GM12878 (cell line): ENCODE measurements around the gene DBN1. TPM values are rescaled to one million over a fixed set of nuclear protein-coding genes. Genes with fewer than 3 reads are reported as not detected.

ENCODE experiments used
- ASH2L ChIP-seq: fragments of 300-600, 200-600 bp; sonication (generic); IDR thresholded peaks from 2 replicates; pipeline ENCODE4 v1.6.1; 2017; ENCODE audit warnings: low read depth, mild to moderate bottlenecking, borderline replicate concordance
- ELK1 ChIP-seq: IDR thresholded peaks from 2 replicates; pipeline ENCODE4 v1.6.1; 2012; ENCODE audit warnings: low read depth, low read length, improper control_type of control experiment
- ESRRA ChIP-seq: IDR thresholded peaks from 2 replicates; pipeline ENCODE4 v1.6.1; 2012; ENCODE audit warnings: mild to moderate bottlenecking, low read length, improper control_type of control experiment
- GABPA ChIP-seq: IDR thresholded peaks from 2 replicates; pipeline ENCODE4 v1.6.1; 2014; ENCODE audit warnings: antibody characterized with exemption, low read depth, mild to moderate bottlenecking, inconsistent platforms
- HDGF ChIP-seq: fragments of 450-650 bp; IDR thresholded peaks from 2 replicates; pipeline ENCODE4 v1.6.1; 2016; ENCODE audit warnings: antibody characterized with exemption
- IKZF2 ChIP-seq, 2 experiments: fragments of 450-650 bp; IDR thresholded peaks; 2 replicates each; pipeline ENCODE4 v1.6.1; 2017; ENCODE audit warnings: mild to moderate bottlenecking in 2 of 2, moderate library complexity in 2 of 2
- KLF5 ChIP-seq: fragments of 450-650 bp; IDR thresholded peaks from 2 replicates; pipeline ENCODE4 v1.6.1; 2014; ENCODE audit warnings: mild to moderate bottlenecking; ENCODE audit not compliant: partially characterized antibody
- NBN ChIP-seq: fragments of 450-650 bp; IDR thresholded peaks from 2 replicates; pipeline ENCODE4 v1.6.1; 2016
- POLR2AphosphoS5 ChIP-seq: IDR thresholded peaks from 2 replicates; pipeline ENCODE4 v1.6.1; 2011; ENCODE audit warnings: mild to moderate bottlenecking, low read length, inconsistent platforms
- POU2F2 ChIP-seq: IDR thresholded peaks from 3 replicates; pipeline ENCODE4 v1.6.1; 2011; ENCODE audit warnings: low read depth, mild to moderate bottlenecking, low read length, borderline replicate concordance
- RUNX3 ChIP-seq: IDR thresholded peaks from 2 replicates; pipeline ENCODE4 v1.6.1; 2012; ENCODE audit warnings: low read length, inconsistent platforms
- SIN3A ChIP-seq: IDR thresholded peaks from 2 replicates; pipeline ENCODE4 v1.6.1; 2012; ENCODE audit warnings: low read depth, low read length, improper control_type of control experiment
- SREBF2 ChIP-seq: IDR thresholded peaks from 2 replicates; pipeline ENCODE4 v1.6.1; 2012; ENCODE audit warnings: mild to moderate bottlenecking, low read length
- SRF ChIP-seq, 2 experiments: IDR thresholded peaks; 2 replicates each; pipeline ENCODE4 v1.6.1; 2011; ENCODE audit warnings: low read depth in 2 of 2, low read length in 2 of 2, mild to moderate bottlenecking in 1 of 2, moderate library complexity in 1 of 2
- SUPT20H ChIP-seq: IDR thresholded peaks from 2 replicates; pipeline ENCODE4 v1.6.1; 2011; ENCODE audit warnings: low read depth, mild to moderate bottlenecking, low read length, moderate library complexity, borderline replicate concordance; ENCODE audit not compliant: control insufficient read depth
- ZBTB40 ChIP-seq: fragments of 450-650 bp; IDR thresholded peaks from 2 replicates; pipeline ENCODE4 v1.6.1; 2016; ENCODE audit warnings: mild to moderate bottlenecking, moderate library complexity, borderline replicate concordance
- ZNF217 ChIP-seq: fragments of 450-650 bp; IDR thresholded peaks from 2 replicates; pipeline ENCODE4 v1.6.1; 2017; ENCODE audit warnings: antibody characterized with exemption, mild to moderate bottlenecking
- ZNF687 ChIP-seq: fragments of 450-650 bp; IDR thresholded peaks from 2 replicates; pipeline ENCODE4 v1.6.1; 2017; ENCODE audit warnings: mild to moderate bottlenecking, moderate library complexity
- ZSCAN29 ChIP-seq: fragments of 450-650 bp; IDR thresholded peaks from 2 replicates; pipeline ENCODE4 v1.6.1; 2017; ENCODE audit warnings: mild to moderate bottlenecking, moderate library complexity
- polyA plus RNA-seq, 11 experiments: library from polyadenylated mRNA; depleted of rRNA in 4 of 11; unstranded in 6 of 11; stranded (reverse) in 5 of 11; fragments of >200 nt; fragmentation: Nextera tagmentation in 4 of 11; fragmentation: Illumina TruSeq in 1 of 11; extraction: Ambion mirVana in 4 of 11; extraction: Trizol in 1 of 11; gene quantifications; 1 replicate in 1 of 11; 2 replicates in 10 of 11; pipeline versions ENCODE4 v1.2.1 to v1.2.3, GENCODE V29; 2011 to 2016; ENCODE audit warnings: inconsistent platforms in 2 of 11, missing spikeins in 2 of 11, low read depth in 1 of 11
- total RNA-seq, 4 experiments: library from RNA; depleted of rRNA in 3 of 4; stranded (reverse); fragments of >200 nt in 3 of 4; fragmentation: Illumina TruSeq in 1 of 4; extraction: Trizol in 1 of 4; gene quantifications; 2 replicates each; pipeline versions ENCODE4 v1.2.1 to v1.2.3, GENCODE V29; 2013 to 2021

Gene DBN1
- total and polyA plus RNA-seq, 10 of the 15 experiments (the other 5 are each of a cell fraction or from before 2014, with no cell fraction given) = 0.18 to 81.0 (median 27.9) TPM

- TF ChIP-seq ZNF217 = peak; percentile 45; the same call in 1 of the 2 replicates
- peak; percentile 31; the same call in 1 of the 2 replicates for TF ChIP-seq HDGF
- no peak for TF ChIP-seq ZBTB40
- TF ChIP-seq SRF (IDR thresholded peaks at IDR 0.05; ENCODE audit: low read depth in 2 of 2, low read length in 2 of 2) = no peak
- TF ChIP-seq GABPA = no peak
- TF ChIP-seq SIN3A = no peak
- TF ChIP-seq KLF5 = no peak
- no peak for TF ChIP-seq SREBF2
- no peak for TF ChIP-seq RUNX3
- peak; percentile 89 to 91 for TF ChIP-seq IKZF2 (IDR thresholded peaks at IDR 0.05)
- TF ChIP-seq ELK1 = peak; percentile 44; the same call in 1 of the 2 replicates
- no peak for TF ChIP-seq ESRRA
- TF ChIP-seq ZNF687 = peak; percentile 93
- TF ChIP-seq ZSCAN29 = no peak
- no peak for TF ChIP-seq SUPT20H
- TF ChIP-seq NBN = peak; percentile 82; the same call in 1 of the 2 replicates
- TF ChIP-seq ASH2L = no peak
- TF ChIP-seq POU2F2 = no peak
- 0 out of 2 replicates have a peak, but pooled peaks have one; percentile 17 for TF ChIP-seq POLR2AphosphoS5
Observed at GRCh38 chr5:177431317-177432142, 41.9 kb downstream of the DBN1 start (continued).
